ES-I3 (cell line): Measurements from ENCODE around the gene CD80.

ENCODE experiments used
- H3K36me3 ChIP-seq: 2 replicates; pipeline ENCODE4 v1.6.1; 2013; ENCODE audit warnings: mild to moderate bottlenecking, low read length, control low read depth, moderate library complexity; ENCODE audit not compliant: insufficient read depth
- H3K4me1 ChIP-seq: 2 replicates; pipeline ENCODE4 v1.6.1; 2013; ENCODE audit warnings: mild to moderate bottlenecking, control low read depth, low read length; ENCODE audit not compliant: insufficient read depth
- H3K9ac ChIP-seq: 2 replicates; pipeline ENCODE4 v1.6.1; 2013; ENCODE audit warnings: low read depth, mild to moderate bottlenecking, low read length, moderate library complexity
- H3K9me3 ChIP-seq: 2 replicates; pipeline ENCODE4 v1.6.1; 2013; ENCODE audit warnings: mild to moderate bottlenecking, low read length, moderate library complexity; ENCODE audit not compliant: control insufficient read depth, insufficient read depth

The CD80 gene

DNA sequence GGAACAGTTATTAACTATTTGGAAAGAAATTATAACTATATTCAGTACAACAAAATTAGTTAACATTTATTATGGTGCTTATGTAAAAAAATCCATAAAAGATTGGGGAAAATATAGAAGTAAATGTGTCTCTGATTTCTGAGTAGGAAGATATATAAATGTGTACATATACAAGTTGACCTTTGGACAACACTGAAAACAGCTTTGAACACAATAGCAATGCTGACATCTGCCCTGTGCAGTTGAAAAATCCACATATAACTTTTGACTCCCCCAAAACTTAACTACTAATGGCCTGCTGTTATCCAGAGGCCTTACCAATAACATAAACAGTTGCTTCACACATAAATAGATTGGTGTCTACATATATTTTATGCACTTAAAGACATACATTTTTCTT lies 48.7 kb downstream of the CD80 start:
- Histone ChIP-seq H3K4me1 (no peaks in the 10 kb centered on the region), H3K9ac (no peak overlapping the region), H3K9me3 (no peaks in the 10 kb centered on the region), H3K36me3 (peaks cover 18% of the 10 kb centered on the region)

DNA sequence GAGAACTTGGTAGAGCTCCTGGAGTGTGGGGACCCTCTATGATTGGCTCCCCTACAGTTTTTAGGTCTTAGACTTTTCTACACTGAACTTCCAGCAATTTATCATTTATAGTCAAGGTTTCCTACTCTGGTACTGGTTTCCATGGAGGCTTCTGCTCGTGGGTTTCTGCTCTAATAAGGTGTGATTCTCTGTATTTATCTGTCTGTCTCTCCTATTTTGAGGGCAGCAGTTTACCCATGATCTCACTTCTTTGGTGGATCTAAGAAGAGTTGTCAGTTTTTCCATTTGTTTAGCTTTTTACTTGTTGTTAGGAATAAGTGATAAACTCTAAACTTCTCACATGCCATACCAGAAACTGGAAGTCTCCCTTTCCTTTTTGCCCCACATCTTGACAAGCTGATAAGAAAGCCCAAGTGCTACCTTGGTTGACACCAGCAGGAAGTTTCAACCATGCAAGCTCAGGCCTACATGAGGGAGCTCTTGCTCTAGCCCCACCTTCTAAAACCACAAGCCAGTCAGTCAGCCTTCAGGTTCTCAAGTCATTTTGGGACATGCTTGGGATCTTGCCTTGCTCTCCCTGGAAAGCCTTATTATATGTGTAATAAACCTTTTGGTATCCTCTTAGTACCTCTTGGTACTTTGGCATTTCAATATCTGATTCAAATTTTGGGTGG lies 51.1 kb downstream of the CD80 start:
- H3K36me3 ChIP-seq, result peaks cover 26% of the 10 kb centered on the region
- no peaks in the 10 kb centered on the region for H3K4me1 ChIP-seq
- H3K9ac ChIP-seq, result no peak overlapping the region
- H3K9me3 ChIP-seq, result no peaks in the 10 kb centered on the region

DNA sequence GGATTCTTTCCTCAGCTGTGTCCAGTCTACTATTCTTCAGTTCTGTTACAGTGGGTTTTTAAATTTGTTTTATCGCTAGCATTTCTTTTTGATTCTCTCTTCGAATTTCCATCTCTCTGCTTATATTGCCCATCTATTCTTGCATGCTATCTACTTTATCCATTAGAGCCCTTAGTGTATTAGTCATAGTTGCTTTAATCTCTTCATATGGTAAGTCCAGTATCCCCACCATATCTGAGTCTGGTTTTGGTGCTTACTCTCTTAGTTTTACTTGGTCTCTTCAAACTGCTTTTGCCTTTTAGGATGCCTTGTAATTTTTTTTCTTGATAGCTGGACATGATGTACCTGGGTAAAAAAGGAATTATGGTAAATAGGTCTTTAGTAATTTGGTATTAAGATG lies 52.0 kb downstream of the CD80 start:
- Histone ChIP-seq H3K4me1 (no peaks in the 10 kb centered on the region), H3K36me3 (peaks cover 30% of the 10 kb centered on the region), H3K9ac (no peak overlapping the region), H3K9me3 (no peaks in the 10 kb centered on the region)

GRCh38 chr3:119506631-119507030 lies 52.8 kb downstream of the CD80 start:
- no peaks in the 10 kb centered on the region for H3K9me3 ChIP-seq
- no peak overlapping the region for H3K9ac ChIP-seq
- peaks cover 32% of the 10 kb centered on the region for H3K36me3 ChIP-seq
- no peaks in the 10 kb centered on the region for H3K4me1 ChIP-seq

DNA sequence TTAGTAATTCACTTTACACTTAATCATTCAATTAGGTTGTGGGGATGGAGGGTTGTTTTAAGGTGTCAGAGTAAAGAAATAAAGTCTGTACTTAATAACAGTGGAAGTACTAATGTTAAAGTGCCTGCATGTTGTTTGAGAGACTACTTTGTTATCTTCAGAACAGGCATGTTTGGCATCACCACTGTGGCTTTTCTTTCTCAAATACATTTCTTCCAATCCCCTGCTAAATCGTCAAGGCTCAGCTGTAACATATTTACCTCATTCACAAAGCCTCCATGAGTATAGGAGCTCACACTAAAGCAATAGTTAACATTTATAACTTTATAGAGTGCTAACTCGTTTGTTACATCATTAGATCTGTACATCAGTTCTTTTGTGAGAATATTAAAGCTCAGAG lies 58.5 kb downstream of the CD80 start:
- peaks cover 15% of the 10 kb centered on the region for H3K36me3 ChIP-seq
- H3K9ac ChIP-seq, result no peak overlapping the region

DNA sequence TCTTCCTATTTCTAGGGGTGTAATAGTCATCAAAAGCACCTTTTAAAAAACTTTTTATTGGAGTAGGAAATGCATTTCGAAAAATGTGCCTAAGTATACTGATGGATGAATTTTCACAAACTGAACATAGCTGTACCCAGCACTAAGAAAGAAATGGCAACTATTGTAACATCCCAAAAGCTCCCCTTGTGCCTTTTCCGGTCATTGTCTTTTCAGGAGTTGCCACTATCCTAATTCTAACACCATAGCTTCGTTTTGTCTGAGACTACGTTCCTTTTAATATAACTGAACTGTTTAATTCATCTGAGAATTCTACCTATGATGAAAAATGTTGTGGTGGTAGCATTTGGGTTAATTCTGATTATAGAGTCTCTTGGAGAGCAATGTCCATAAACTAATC lies 59.1 kb downstream of the CD80 start:
- H3K9ac ChIP-seq, result 0 out of 2 replicates have a peak overlapping the region, but pooled peaks have one; percentile 83
- peaks cover 15% of the 10 kb centered on the region; the same call in 1 of the 2 replicates for H3K36me3 ChIP-seq
- 0 out of 2 replicates have a peak, but pooled peaks cover 4% of the 10 kb centered on the region for H3K4me1 ChIP-seq

More for the DNA sequence above, 58.5 kb downstream of the CD80 start:
- Histone ChIP-seq H3K9me3 (no peaks in the 10 kb centered on the region), H3K4me1 (0 out of 2 replicates have a peak, but pooled peaks cover 4% of the 10 kb centered on the region)

DNA sequence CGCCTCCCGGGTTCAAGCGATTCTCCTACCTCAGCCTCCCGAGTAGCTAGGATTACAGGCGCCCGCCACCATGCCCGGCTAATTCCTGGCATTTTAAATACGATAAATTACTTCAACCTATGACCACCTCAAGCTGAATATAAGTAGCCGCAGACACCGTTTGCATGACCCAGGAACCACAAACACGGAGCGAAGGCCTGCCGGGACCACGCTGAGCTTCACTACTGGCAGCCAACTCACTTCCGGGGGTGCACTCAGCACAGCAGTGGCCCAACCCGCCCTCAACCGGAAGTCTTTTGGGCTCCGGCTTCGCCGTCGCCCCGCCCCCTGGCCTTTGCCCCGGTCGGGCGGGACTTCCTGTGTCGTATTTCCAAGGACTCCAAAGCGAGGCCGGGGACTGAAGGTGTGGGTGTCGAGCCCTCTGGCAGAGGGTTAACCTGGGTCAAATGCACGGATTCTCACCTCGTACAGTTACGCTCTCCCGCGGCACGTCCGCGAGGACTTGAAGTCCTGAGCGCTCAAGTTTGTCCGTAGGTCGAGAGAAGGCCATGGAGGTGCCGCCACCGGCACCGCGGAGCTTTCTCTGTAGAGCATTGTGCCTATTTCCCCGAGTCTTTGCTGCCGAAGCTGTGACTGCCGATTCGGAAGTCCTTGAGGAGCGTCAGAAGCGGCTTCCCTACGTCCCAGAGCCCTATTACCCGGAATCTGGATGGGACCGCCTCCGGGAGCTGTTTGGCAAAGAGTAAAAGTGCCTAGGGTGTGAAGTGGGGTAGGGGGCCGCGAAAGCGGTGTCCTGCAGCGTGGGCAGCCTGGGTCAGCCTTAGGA lies 61.0 kb downstream of the CD80 start, which contains the start of gene TIMMDC1:
Gene TIMMDC1 (plus strand): TSS at position 362 of the 826 bp plus-strand sequence. CDS start 187 bp downstream, at position 549.
- Histone ChIP-seq H3K4me1 (0 out of 2 replicates have a peak, but pooled peaks cover 4% of the 10 kb centered on the region), H3K9ac (peak within 1 kb of the TSS; percentile 83), H3K36me3 (peaks cover 7% of the 10 kb centered on the region; the same call in 1 of the 2 replicates), H3K9me3 (no peaks in the 10 kb centered on the region)

More for the DNA sequence above, 59.1 kb downstream of the CD80 start:
- H3K9me3 ChIP-seq, result no peaks in the 10 kb centered on the region

- 0 out of 2 replicates have a peak, but pooled peaks cover 4% of the 10 kb centered on the region for H3K4me1 ChIP-seq
- peaks cover 6% of the 10 kb centered on the region; the same call in 1 of the 2 replicates for H3K36me3 ChIP-seq
- H3K9ac ChIP-seq, result peak overlapping the region; percentile 83
- no peaks in the 10 kb centered on the region for H3K9me3 ChIP-seq
Observed at GRCh38 chr3:119497820-119498185, 61.6 kb downstream of the CD80 start.

DNA sequence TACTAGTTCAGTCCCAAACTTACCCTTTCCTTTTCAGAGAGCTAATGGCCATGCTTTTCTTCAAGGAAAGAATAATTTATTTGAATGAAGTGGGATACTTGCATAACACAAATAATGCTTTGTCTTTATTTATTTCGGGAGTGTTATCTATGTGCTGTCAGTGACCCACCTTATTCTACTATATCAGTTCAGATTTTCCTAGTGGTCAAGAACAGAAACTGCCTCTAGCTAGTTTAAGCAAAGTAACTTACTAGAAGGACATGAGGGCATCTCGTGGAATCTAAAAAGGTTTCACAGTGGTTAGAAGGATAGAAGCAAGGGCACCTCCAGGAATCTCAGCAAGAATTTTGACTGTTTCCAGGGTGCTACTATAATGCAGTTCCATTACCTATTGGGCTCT lies 64.8 kb downstream of the CD80 start:
- Histone ChIP-seq H3K9me3 (no peaks in the 10 kb centered on the region), H3K36me3 (no peaks in the 10 kb centered on the region), H3K4me1 (no peaks in the 10 kb centered on the region), H3K9ac (no peak overlapping the region)

DNA sequence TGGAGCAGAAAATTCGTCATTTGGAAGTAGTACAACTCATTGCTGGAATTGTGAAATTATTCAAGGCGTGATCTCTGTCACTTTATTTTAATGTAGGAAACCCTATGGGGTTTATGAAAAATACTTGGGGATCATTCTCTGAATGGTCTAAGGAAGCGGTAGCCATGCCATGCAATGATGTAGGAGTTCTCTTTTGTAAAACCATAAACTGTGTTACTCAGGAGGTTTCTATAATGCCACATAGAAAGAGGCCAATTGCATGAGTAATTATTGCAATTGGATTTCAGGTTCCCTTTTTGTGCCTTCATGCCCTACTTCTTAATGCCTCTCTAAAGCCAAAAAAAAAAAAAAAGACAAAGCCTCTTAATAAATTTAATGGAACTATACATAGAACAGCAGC lies 66.6 kb downstream of the CD80 start:
- Histone ChIP-seq H3K9ac (no peak overlapping the region), H3K36me3 (no peaks in the 10 kb centered on the region; the same call in 1 of the 2 replicates), H3K9me3 (no peaks in the 10 kb centered on the region)

DNA sequence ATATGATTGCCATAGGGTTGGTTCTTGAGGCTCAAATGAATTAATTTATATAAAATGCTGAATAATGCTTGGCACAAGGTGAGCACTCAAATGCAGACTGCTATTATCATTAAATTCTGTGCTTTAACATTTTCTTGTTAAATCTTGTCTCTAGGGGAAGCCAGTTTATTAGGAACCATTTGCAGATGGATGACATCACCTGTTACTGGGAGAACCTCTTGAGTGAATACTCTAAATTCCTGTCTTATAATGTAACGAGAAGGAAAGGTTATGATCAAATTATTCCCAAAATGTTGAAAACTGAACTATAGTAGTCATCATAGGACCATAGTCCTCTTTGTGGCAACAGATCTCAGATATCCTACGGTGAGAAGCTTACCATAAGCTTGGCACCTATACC lies 67.3 kb downstream of the CD80 start:
- Histone ChIP-seq H3K36me3 (no peaks in the 10 kb centered on the region; the same call in 1 of the 2 replicates), H3K9ac (no peak overlapping the region), H3K4me1 (no peaks in the 10 kb centered on the region), H3K9me3 (no peaks in the 10 kb centered on the region)

More for the DNA sequence above, 66.6 kb downstream of the CD80 start:
- no peaks in the 10 kb centered on the region for H3K4me1 ChIP-seq

GRCh38 chr3:119490153-119490552 lies 69.3 kb downstream of the CD80 start:
- Histone ChIP-seq H3K4me1 (no peaks in the 10 kb centered on the region), H3K9ac (no peak overlapping the region), H3K9me3 (no peaks in the 10 kb centered on the region), H3K36me3 (peaks cover 6% of the 10 kb centered on the region; the same call in 1 of the 2 replicates)

DNA sequence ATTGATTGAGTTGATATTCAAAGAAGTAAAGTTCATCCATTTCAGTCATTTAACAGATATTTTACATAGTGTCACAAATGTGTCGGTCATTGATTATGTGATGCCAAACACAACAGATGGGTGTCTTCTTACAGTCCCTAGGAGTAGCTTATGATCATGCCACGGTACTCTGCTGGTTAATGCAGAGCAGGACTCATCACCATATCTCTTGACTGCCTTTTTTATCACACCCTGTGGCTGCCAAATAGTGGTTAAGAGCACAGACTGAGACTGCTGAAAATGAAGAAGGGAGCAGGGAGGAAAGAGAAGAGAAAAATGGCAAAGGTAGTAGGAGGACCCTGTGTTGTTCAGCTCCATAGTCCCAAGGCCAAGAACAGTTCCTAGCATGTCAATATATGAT lies 73.9 kb downstream of the CD80 start:
- Histone ChIP-seq H3K36me3 (peaks cover 6% of the 10 kb centered on the region; the same call in 1 of the 2 replicates), H3K9me3 (no peaks in the 10 kb centered on the region), H3K9ac (no peak overlapping the region), H3K4me1 (no peaks in the 10 kb centered on the region)

- Histone ChIP-seq H3K9ac (no peak overlapping the region), H3K4me1 (no peaks in the 10 kb centered on the region), H3K36me3 (peaks cover 6% of the 10 kb centered on the region; the same call in 1 of the 2 replicates), H3K9me3 (no peaks in the 10 kb centered on the region)
Observed at GRCh38 chr3:119483101-119483500, 76.3 kb downstream of the CD80 start.
